HCEC 1CT (cell line): ENCODE data around the gene NPAS3.

Source experiments
- DNase-seq: peaks from one replicate; pipeline ENCODE4 v3.0.0-alpha.2; 2017

The NPAS3 gene

GRCh38 chr14:33602396-33602795 is 663.7 kb downstream of the NPAS3 start:
- DNase-seq, result no peak

GRCh38 chr14:33606591-33606990 is 667.9 kb downstream of the NPAS3 start:
- no peak for DNase-seq

- DNase-seq, result no peak
Measured at GRCh38 chr14:33609582-33609981, 670.9 kb downstream of the NPAS3 start.

- DNase-seq, result no peak
Measured at GRCh38 chr14:33610121-33610520, 671.4 kb downstream of the NPAS3 start.

- DNase-seq, result no peak
Measured at GRCh38 chr14:33611405-33612196, 672.9 kb downstream of the NPAS3 start.

GRCh38 chr14:33612197-33612505 is 673.5 kb downstream of the NPAS3 start:
- DNase-seq, result no peak

- no peak for DNase-seq
Measured at GRCh38 chr14:33617154-33617553, 678.5 kb downstream of the NPAS3 start.

- no peak for DNase-seq
Measured at GRCh38 chr14:33618361-33619105, 679.9 kb downstream of the NPAS3 start.

- no peak for DNase-seq
Measured at GRCh38 chr14:33622496-33622895, 683.8 kb downstream of the NPAS3 start.

- DNase-seq, result no peak
Measured at GRCh38 chr14:33629792-33630191, 691.1 kb downstream of the NPAS3 start.

GRCh38 chr14:33631021-33631420 is 692.3 kb downstream of the NPAS3 start:
- no peak for DNase-seq

- DNase-seq, result no peak
Measured at GRCh38 chr14:33631441-33631840, 692.8 kb downstream of the NPAS3 start.

- no peak for DNase-seq
Measured at GRCh38 chr14:33634631-33635030, 696.0 kb downstream of the NPAS3 start.

- DNase-seq, result no peak
Measured at GRCh38 chr14:33636716-33637115, 698.0 kb downstream of the NPAS3 start.

- no peak for DNase-seq
Measured at GRCh38 chr14:33642080-33642479, 703.4 kb downstream of the NPAS3 start.

- no peak for DNase-seq
Measured at GRCh38 chr14:33642691-33643244, 704.1 kb downstream of the NPAS3 start.

- DNase-seq, result no peak
Measured at GRCh38 chr14:33643426-33644181, 704.9 kb downstream of the NPAS3 start.

GRCh38 chr14:33646692-33647260 is 708.1 kb downstream of the NPAS3 start:
- DNase-seq, result no peak

- peak; percentile 69 for DNase-seq
Measured at GRCh38 chr14:33647385-33647786, 708.7 kb downstream of the NPAS3 start.

GRCh38 chr14:33650430-33650829 is 711.8 kb downstream of the NPAS3 start:
- no peak for DNase-seq

- DNase-seq, result no peak
Measured at GRCh38 chr14:33652566-33653307, 714.1 kb downstream of the NPAS3 start.

GRCh38 chr14:33653308-33653695 is 714.6 kb downstream of the NPAS3 start:
- no peak for DNase-seq
